Measurements from ENCODE around the gene PTHLH.
A peak's percentile ranks its signal among the peaks of the same experiment; 100 is the strongest.

The PTHLH gene

GRCh38 chr12:27972721-27973120, at the start of gene PTHLH:
Gene PTHLH (minus strand): TSS chr12:27972733. CDS start chr12:27969494, 3,239 bp downstream.
- DNase-seq = no peak

GRCh38 chr12:28021704-28022103, 49.2 kb upstream of the PTHLH start:
- DNase-seq = no peak

GRCh38 chr12:28017873-28018255, 45.3 kb upstream of the PTHLH start:
- no peak for DNase-seq

GRCh38 chr12:28017126-28017872, 44.8 kb upstream of the PTHLH start:
- DNase-seq = peak; percentile 29

- DNase-seq = no peak
Measured at GRCh38 chr12:28015165-28015564, 42.6 kb upstream of the PTHLH start.

GRCh38 chr12:28014196-28014595, 41.7 kb upstream of the PTHLH start:
- no peak for DNase-seq

- no peak for DNase-seq
Measured at GRCh38 chr12:28012333-28012918, 39.9 kb upstream of the PTHLH start.

- DNase-seq = no peak
Measured at GRCh38 chr12:28010036-28010435, 37.5 kb upstream of the PTHLH start.

- no peak for DNase-seq
Measured at GRCh38 chr12:27999970-28000369, 27.4 kb upstream of the PTHLH start.

- no peak for DNase-seq
Measured at GRCh38 chr12:27999521-27999920, 27.0 kb upstream of the PTHLH start.

GRCh38 chr12:27998658-27999057, 26.1 kb upstream of the PTHLH start:
- no peak for DNase-seq

GRCh38 chr12:27998170-27998569, 25.6 kb upstream of the PTHLH start:
- no peak for DNase-seq

- no peak for DNase-seq
Measured at GRCh38 chr12:27996761-27997160, 24.2 kb upstream of the PTHLH start.

- DNase-seq = no peak
Measured at GRCh38 chr12:27995406-27995805, 22.9 kb upstream of the PTHLH start.

- DNase-seq = no peak
Measured at GRCh38 chr12:27988594-27989233, 16.2 kb upstream of the PTHLH start.

- DNase-seq = no peak
Measured at GRCh38 chr12:27987331-27987730, 14.8 kb upstream of the PTHLH start.

GRCh38 chr12:27984275-27984674, 11.7 kb upstream of the PTHLH start:
- DNase-seq = no peak

GRCh38 chr12:27982951-27983350, 10.4 kb upstream of the PTHLH start:
- DNase-seq = no peak

- peak; percentile 8 for DNase-seq
Measured at GRCh38 chr12:27982385-27982784, 9.9 kb upstream of the PTHLH start.

GRCh38 chr12:27981874-27982273, 9.3 kb upstream of the PTHLH start:
- no peak for DNase-seq

GRCh38 chr12:27979145-27979544, 6.6 kb upstream of the PTHLH start:
- DNase-seq = no peak

GRCh38 chr12:27975222-27976136, 2.9 kb upstream of the PTHLH start:
- DNase-seq = no peak

GRCh38 chr12:27974735-27975221, 2.2 kb upstream of the PTHLH start:
- DNase-seq = no peak

Data from NCI-H446 treated with DMSO at 0.1 percent for 48 hours (cell line).